ENCODE data around the gene NEUROD4. TPM values are rescaled to one million over a fixed set of nuclear protein-coding genes. Genes with fewer than 3 reads are reported as not detected.

NEUROD4 gene
- total RNA-seq, 1 donor from 2014 or later = not detected

DNA sequence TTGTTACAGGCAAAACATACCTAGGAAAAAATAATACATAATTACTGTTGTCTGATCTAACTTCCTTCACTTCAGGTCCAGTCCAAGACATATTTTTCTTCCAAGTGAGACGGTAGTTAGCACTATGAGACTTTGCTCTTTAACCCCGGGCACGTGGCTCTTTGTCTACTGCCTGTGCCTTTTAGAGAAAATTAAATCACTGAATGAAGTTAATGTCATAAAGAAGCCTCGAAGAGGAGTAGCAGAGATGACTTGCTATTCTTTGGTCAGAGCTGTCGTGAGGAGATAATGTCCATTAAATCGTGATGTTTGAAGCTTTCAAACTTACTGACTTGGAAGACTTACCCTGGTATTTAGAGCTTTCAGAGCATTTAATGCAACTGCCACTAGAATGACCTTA, 43.9 kb upstream of the NEUROD4 start:
- intact Hi-C loops (cut with DNase I) = no loop called here
- H3K4me3 ChIP-seq = no peak overlapping the region
- TF ChIP-seq CTCF (IDR thresholded peaks at IDR 0.05) = no peak
- no peaks in the 10 kb centered on the region for H3K36me3 ChIP-seq
- H3K9me3 ChIP-seq = no peaks in the 10 kb centered on the region
- ATAC-seq = no peak
- H3K27me3 ChIP-seq = no peaks in the 10 kb centered on the region
- H3K27ac ChIP-seq = no peak overlapping the region
- DNase-seq = no peak
- H3K4me1 ChIP-seq = no peaks in the 10 kb centered on the region

- intact Hi-C loops (cut with DNase I) = no loop called here
- H3K27ac ChIP-seq = no peak overlapping the region
- TF ChIP-seq CTCF (IDR thresholded peaks at IDR 0.05) = no peak
Observed at GRCh38 chr12:54977155-54977554, 42.6 kb upstream of the NEUROD4 start.

GRCh38 chr12:54977857-54978256, 41.9 kb upstream of the NEUROD4 start:
- no peak overlapping the region for H3K27ac ChIP-seq
- H3K4me1 ChIP-seq = no peaks in the 10 kb centered on the region
- intact Hi-C loops (cut with DNase I) = no loop called here

More at GRCh38 chr12:54977155-54977554, 42.6 kb upstream of the NEUROD4 start:
- no peaks in the 10 kb centered on the region for H3K4me1 ChIP-seq
- DNase-seq = no peak
- H3K4me3 ChIP-seq = no peak overlapping the region
- no peak for ATAC-seq
- H3K36me3 ChIP-seq = no peaks in the 10 kb centered on the region
- no peaks in the 10 kb centered on the region for H3K9me3 ChIP-seq
- no peaks in the 10 kb centered on the region for H3K27me3 ChIP-seq

GRCh38 chr12:54980341-54980740, 39.4 kb upstream of the NEUROD4 start:
- DNase-seq = no peak
- no peak for TF ChIP-seq CTCF (IDR thresholded peaks at IDR 0.05)
- H3K36me3 ChIP-seq = no peaks in the 10 kb centered on the region
- no peak overlapping the region for H3K27ac ChIP-seq
- no peaks in the 10 kb centered on the region for H3K27me3 ChIP-seq
- no peaks in the 10 kb centered on the region for H3K9me3 ChIP-seq
- intact Hi-C loops (cut with DNase I) = no loop called here
- no peak for ATAC-seq
- H3K4me3 ChIP-seq = no peak overlapping the region
- no peaks in the 10 kb centered on the region for H3K4me1 ChIP-seq

More at GRCh38 chr12:54977857-54978256, 41.9 kb upstream of the NEUROD4 start:
- no peak for TF ChIP-seq CTCF (IDR thresholded peaks at IDR 0.05)
- ATAC-seq (no peak), DNase-seq (no peak)
- Histone ChIP-seq H3K36me3 (no peaks in the 10 kb centered on the region), H3K4me3 (no peak overlapping the region), H3K9me3 (no peaks in the 10 kb centered on the region), H3K27me3 (no peaks in the 10 kb centered on the region)

- ATAC-seq (no peak), DNase-seq (no peak)
- no peaks in the 10 kb centered on the region for H3K27me3 ChIP-seq
- H3K4me1 ChIP-seq = no peaks in the 10 kb centered on the region
- no peak overlapping the region for H3K27ac ChIP-seq
- H3K9me3 ChIP-seq = no peaks in the 10 kb centered on the region
- no peaks in the 10 kb centered on the region for H3K36me3 ChIP-seq
- H3K4me3 ChIP-seq = no peak overlapping the region
- intact Hi-C loops (cut with DNase I) = no loop called here
- no peak for TF ChIP-seq CTCF (IDR thresholded peaks at IDR 0.05)
Observed at GRCh38 chr12:54981796-54982195, 38.0 kb upstream of the NEUROD4 start.

GRCh38 chr12:54983536-54984101, 36.2 kb upstream of the NEUROD4 start:
- H3K4me1 ChIP-seq = no peaks in the 10 kb centered on the region
- DNase-seq (no peak), ATAC-seq (no peak)
- TF ChIP-seq CTCF (IDR thresholded peaks at IDR 0.05) = no peak
- no peaks in the 10 kb centered on the region for H3K9me3 ChIP-seq
- H3K4me3 ChIP-seq = peak overlapping the region; percentile 22
- intact Hi-C loops (cut with DNase I) = no loop called here
- no peak overlapping the region for H3K27ac ChIP-seq
- no peaks in the 10 kb centered on the region for H3K27me3 ChIP-seq
- H3K36me3 ChIP-seq = no peaks in the 10 kb centered on the region
